Activated CD8-positive, alpha-beta memory T cell treated with anti-CD3 and anti-CD28 coated beads, Interleukin-2, amount 50 U/mL, for 1 hour (primary cell): ENCODE results near the gene CNOT1.
"Not testable (repeated sequence)": the region's sequence is repeated elsewhere in the genome, so short reads cannot be mapped to it uniquely, and the experiment has no call there.

Source experiments
- DNase-seq: peaks from one replicate; pipeline ENCODE4 v3.0.0-alpha.2; 2020; ENCODE audit errors: extremely low read depth

CNOT1 gene

GRCh38 chr16:58638148-58639036 lies 8.8 kb upstream of the CNOT1 start:
- no peak for DNase-seq

- not testable (repeated sequence) for DNase-seq
These were observed 7.4 kb upstream of the CNOT1 start for GRCh38 chr16:58637021-58637420.

GRCh38 chr16:58636466-58636865 lies 6.8 kb upstream of the CNOT1 start:
- DNase-seq: no peak

- no peak for DNase-seq
These were observed 5.9 kb upstream of the CNOT1 start for GRCh38 chr16:58635502-58635901.

GRCh38 chr16:58634265-58634802 lies 4.7 kb upstream of the CNOT1 start:
- no peak for DNase-seq

GRCh38 chr16:58628845-58629732 lies 537 bp downstream of the CNOT1 start:
- DNase-seq: peak; percentile 3

- DNase-seq: no peak
These were observed 5.4 kb downstream of the CNOT1 start for GRCh38 chr16:58624209-58624608.

- DNase-seq: no peak
These were observed 9.2 kb downstream of the CNOT1 start for GRCh38 chr16:58620396-58620795.

- no peak for DNase-seq
These were observed 14.3 kb downstream of the CNOT1 start for GRCh38 chr16:58615280-58615679.

- no peak for DNase-seq
These were observed 14.8 kb downstream of the CNOT1 start for GRCh38 chr16:58614860-58615259.

GRCh38 chr16:58614212-58614611 lies 15.4 kb downstream of the CNOT1 start:
- DNase-seq: no peak

- not testable (repeated sequence) for DNase-seq
These were observed 16.7 kb downstream of the CNOT1 start for GRCh38 chr16:58612965-58613364.

GRCh38 chr16:58608601-58609136 lies 21.0 kb downstream of the CNOT1 start:
- no peak for DNase-seq

- no peak for DNase-seq
These were observed 24.1 kb downstream of the CNOT1 start for GRCh38 chr16:58605562-58605961.

GRCh38 chr16:58591083-58591482 lies 38.5 kb downstream of the CNOT1 start:
- DNase-seq: no peak

- no peak for DNase-seq
These were observed 40.2 kb downstream of the CNOT1 start for GRCh38 chr16:58589326-58589905.

- DNase-seq: no peak
These were observed 41.2 kb downstream of the CNOT1 start for GRCh38 chr16:58588406-58588805.

- DNase-seq: no peak
These were observed 43.1 kb downstream of the CNOT1 start for GRCh38 chr16:58586340-58587030.

GRCh38 chr16:58584831-58585505 lies 44.7 kb downstream of the CNOT1 start:
- DNase-seq: no peak

- DNase-seq: no peak
These were observed 46.5 kb downstream of the CNOT1 start for GRCh38 chr16:58582971-58583765.
